HepG2 (cell line): ENCODE data around the gene TMC2. TPM values are rescaled to one million over a fixed set of nuclear protein-coding genes. Genes with fewer than 3 reads are reported as not detected.

Experiments used
- CBX1 ChIP-seq: IDR thresholded peaks from one replicate; pipeline ENCODE4 v1.6.1; 2016; ENCODE audit warnings: antibody characterized with exemption, low read depth
- EEA1 ChIP-seq: sonication (generic); formaldehyde crosslinking; IDR thresholded peaks from 2 replicates; pipeline ENCODE4 v1.5.1; 2020; ENCODE audit warnings: mild to moderate bottlenecking, missing genetic modification reagents, borderline replicate concordance
- GTF2F1 ChIP-seq: fragments of 150-350 bp; IDR thresholded peaks from 2 replicates; pipeline ENCODE4 v1.6.1; 2014; ENCODE audit warnings: low read length
- ISX ChIP-seq: sonication (generic); formaldehyde crosslinking; conservative IDR thresholded peaks from 2 replicates; pipeline ENCODE4 v1.5.0; 2020; ENCODE audit warnings: missing genetic modification reagents
- NFE2L1 ChIP-seq: sonication (generic); formaldehyde crosslinking; IDR thresholded peaks from 2 replicates; pipeline ENCODE4 v1.4.0; 2020; ENCODE audit warnings: missing genetic modification reagents, mild to moderate bottlenecking, borderline replicate concordance
- NFKBIZ ChIP-seq: IDR thresholded peaks from 2 replicates; pipeline ENCODE4 v1.6.1; 2018; ENCODE audit warnings: missing genetic modification reagents, missing compliant biosample characterization
- NR3C1 ChIP-seq: sonication (generic); formaldehyde crosslinking; IDR thresholded peaks from 2 replicates; pipeline ENCODE4 v1.4.0; 2020; ENCODE audit warnings: missing genetic modification reagents
- PAXIP1 ChIP-seq: sonication (generic); formaldehyde crosslinking; conservative IDR thresholded peaks from 2 replicates; pipeline ENCODE4 v1.4.0; 2020; ENCODE audit warnings: mild to moderate bottlenecking, missing genetic modification reagents, moderate library complexity
- PHF21A ChIP-seq: sonication (generic); formaldehyde crosslinking; IDR thresholded peaks from 2 replicates; pipeline ENCODE4 v1.5.0; 2020; ENCODE audit warnings: mild to moderate bottlenecking, missing genetic modification reagents
- SSRP1 ChIP-seq: IDR thresholded peaks from 2 replicates; pipeline ENCODE4 v1.6.1; 2016; ENCODE audit warnings: control low read depth
- SYNCRIP ChIP-seq: fragments of 200-400 bp; formaldehyde crosslinking; IDR thresholded peaks from 2 replicates; pipeline ENCODE4 v1.6.1; 2018; ENCODE audit warnings: mild to moderate bottlenecking, low read depth, low read length; ENCODE audit not compliant: insufficient read depth
- TIGD3 ChIP-seq: sonication (generic); formaldehyde crosslinking; IDR thresholded peaks from 2 replicates; pipeline ENCODE4 v1.5.1; 2020; ENCODE audit warnings: mild to moderate bottlenecking, missing genetic modification reagents, borderline replicate concordance
- ZBTB20 ChIP-seq: sonication (generic); formaldehyde crosslinking; IDR thresholded peaks from 2 replicates; pipeline ENCODE4 v1.8.1; 2023; ENCODE audit warnings: missing genetic modification reagents, low read depth, mild to moderate bottlenecking, borderline replicate concordance
- ZNF251 ChIP-seq: sonication (generic); formaldehyde crosslinking; IDR thresholded peaks from 2 replicates; pipeline ENCODE4 v1.9.0; 2021; ENCODE audit warnings: mild to moderate bottlenecking, missing genetic modification reagents
- ZNF317 ChIP-seq: sonication (generic); formaldehyde crosslinking; IDR thresholded peaks from 2 replicates; pipeline ENCODE4 v1.5.0; 2020; ENCODE audit warnings: mild to moderate bottlenecking, missing genetic modification reagents
- ZNF720 ChIP-seq: sonication (generic); formaldehyde crosslinking; IDR thresholded peaks from 2 replicates; pipeline ENCODE4 v1.4.0; 2020; ENCODE audit warnings: missing genetic modification reagents
- polyA plus RNA-seq, 8 experiments: library from polyadenylated mRNA; depleted of rRNA in 3 of 8; stranded (reverse) in 7 of 8; unstranded in 1 of 8; fragments of >200 nt; fragmentation: Illumina TruSeq in 4 of 8; extraction: Trizol in 4 of 8; gene quantifications; 2 replicates each; pipeline versions ENCODE4 v1.2.1 to v1.2.3, GENCODE V29; 2011 to 2016; ENCODE audit warnings: low read depth in 4 of 8, missing spikeins in 1 of 8, mixed read lengths in 1 of 8; ENCODE audit not compliant: insufficient read depth in 1 of 8
- total RNA-seq, 5 experiments: library from RNA; depleted of rRNA; stranded (reverse); fragments of >200 nt; fragmentation: Illumina TruSeq; extraction: Trizol; gene quantifications; 2 replicates each; pipeline ENCODE4 v1.2.3, GENCODE V29; 2016; ENCODE audit warnings: low read depth in 1 of 5
- TF ChIP-seq, protein P1 (sequence below): IDR thresholded peaks from 2 replicates; pipeline ENCODE4 v1.6.1; 2018; ENCODE audit warnings: missing genetic modification reagents, mild to moderate bottlenecking, missing compliant biosample characterization
- TF ChIP-seq, protein P2 (sequence below), 2 experiments: fragments of 450-650 bp in 1 of 2; sonication (generic) in 1 of 2; formaldehyde crosslinking; IDR thresholded peaks; 2 replicates each; pipeline versions ENCODE4 v1.5.0 to v1.8.0; 2020 to 2022; ENCODE audit warnings: mild to moderate bottlenecking in 1 of 2, missing genetic modification reagents in 1 of 2

Gene TMC2
- total and polyA plus RNA-seq, 2 of the 13 experiments (the other 11 are each of a cell fraction or from before 2014, with no cell fraction given): not detected

GRCh38 chr20:2663887-2664719 lies 127.7 kb downstream of the TMC2 start, which contains the start of gene IDH3B (continued):
- TF ChIP-seq, protein P1, sequence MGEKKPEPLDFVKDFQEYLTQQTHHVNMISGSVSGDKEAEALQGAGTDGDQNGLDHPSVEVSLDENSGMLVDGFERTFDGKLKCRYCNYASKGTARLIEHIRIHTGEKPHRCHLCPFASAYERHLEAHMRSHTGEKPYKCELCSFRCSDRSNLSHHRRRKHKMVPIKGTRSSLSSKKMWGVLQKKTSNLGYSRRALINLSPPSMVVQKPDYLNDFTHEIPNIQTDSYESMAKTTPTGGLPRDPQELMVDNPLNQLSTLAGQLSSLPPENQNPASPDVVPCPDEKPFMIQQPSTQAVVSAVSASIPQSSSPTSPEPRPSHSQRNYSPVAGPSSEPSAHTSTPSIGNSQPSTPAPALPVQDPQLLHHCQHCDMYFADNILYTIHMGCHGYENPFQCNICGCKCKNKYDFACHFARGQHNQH (CRISPR knock-in tag): peak; percentile 97
- TF ChIP-seq EEA1 (peak; percentile 82), PHF21A (peak; percentile 66; the same call in 1 of the 2 replicates), ZNF720 (CRISPR knock-in tag) (peak; percentile 60; the same call in 1 of the 2 replicates), NR3C1 (CRISPR knock-in tag) (no peak), TIGD3 (CRISPR knock-in tag) (peak; percentile 85), ZNF317 (CRISPR knock-in tag) (peak; percentile 64; the same call in 1 of the 2 replicates), ZNF251 (CRISPR knock-in tag) (no peak), ISX (CRISPR knock-in tag) (peak; percentile 55; the same call in 1 of the 2 replicates), NFKBIZ (CRISPR knock-in tag) (no peak), SSRP1 (CRISPR knock-in tag) (peak; percentile 90; the same call in 1 of the 2 replicates), GTF2F1 (0 out of 2 replicates have a peak, but pooled peaks have one; percentile 47), CBX1 (peak; percentile 96), ZBTB20 (CRISPR knock-in tag) (peak; percentile 89), PAXIP1 (CRISPR knock-in tag) (peak; percentile 60), SYNCRIP (no peak), NFE2L1 (no peak)
- TF ChIP-seq, protein P2, sequence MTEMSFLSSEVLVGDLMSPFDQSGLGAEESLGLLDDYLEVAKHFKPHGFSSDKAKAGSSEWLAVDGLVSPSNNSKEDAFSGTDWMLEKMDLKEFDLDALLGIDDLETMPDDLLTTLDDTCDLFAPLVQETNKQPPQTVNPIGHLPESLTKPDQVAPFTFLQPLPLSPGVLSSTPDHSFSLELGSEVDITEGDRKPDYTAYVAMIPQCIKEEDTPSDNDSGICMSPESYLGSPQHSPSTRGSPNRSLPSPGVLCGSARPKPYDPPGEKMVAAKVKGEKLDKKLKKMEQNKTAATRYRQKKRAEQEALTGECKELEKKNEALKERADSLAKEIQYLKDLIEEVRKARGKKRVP (CRISPR knock-in tag; IDR thresholded peaks at IDR 0.05): peak in 1 of 2 experiments; percentile 83; a peak in 2 of 4 replicates
